ENCODE results near the gene CEMP1.
A peak's percentile ranks its signal among the peaks of the same experiment; 100 is the strongest.
"Not testable (repeated sequence)": the region's sequence is repeated elsewhere in the genome, so short reads cannot be mapped to it uniquely, and the experiment has no call there.

The CEMP1 gene, protein sequence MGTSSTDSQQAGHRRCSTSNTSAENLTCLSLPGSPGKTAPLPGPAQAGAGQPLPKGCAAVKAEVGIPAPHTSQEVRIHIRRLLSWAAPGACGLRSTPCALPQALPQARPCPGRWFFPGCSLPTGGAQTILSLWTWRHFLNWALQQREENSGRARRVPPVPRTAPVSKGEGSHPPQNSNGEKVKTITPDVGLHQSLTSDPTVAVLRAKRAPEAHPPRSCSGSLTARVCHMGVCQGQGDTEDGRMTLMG

DNA sequence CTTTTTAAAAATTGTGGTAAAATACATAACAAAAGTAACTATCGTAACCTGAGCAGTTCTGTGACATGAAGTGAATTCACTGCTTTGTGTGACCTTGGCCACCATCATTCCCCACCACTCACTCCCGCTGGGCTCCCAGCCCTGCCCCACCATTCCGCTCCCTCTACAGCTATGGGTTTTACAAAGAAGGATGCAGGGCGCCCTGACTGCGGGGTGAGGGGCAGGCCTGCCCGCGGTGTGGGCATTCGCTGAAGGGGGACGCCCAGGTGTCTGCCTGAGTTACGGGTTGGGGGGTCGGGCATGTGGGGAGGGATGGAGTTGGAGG lies at the start of gene CEMP1:
Gene CEMP1, minus strand, starts transcription at position 38 of the 325 bp plus-strand sequence. CDS start 335 bp downstream, outside the sequence.
- no peak for DNase-seq (ENCODE audit: low read depth)

DNA sequence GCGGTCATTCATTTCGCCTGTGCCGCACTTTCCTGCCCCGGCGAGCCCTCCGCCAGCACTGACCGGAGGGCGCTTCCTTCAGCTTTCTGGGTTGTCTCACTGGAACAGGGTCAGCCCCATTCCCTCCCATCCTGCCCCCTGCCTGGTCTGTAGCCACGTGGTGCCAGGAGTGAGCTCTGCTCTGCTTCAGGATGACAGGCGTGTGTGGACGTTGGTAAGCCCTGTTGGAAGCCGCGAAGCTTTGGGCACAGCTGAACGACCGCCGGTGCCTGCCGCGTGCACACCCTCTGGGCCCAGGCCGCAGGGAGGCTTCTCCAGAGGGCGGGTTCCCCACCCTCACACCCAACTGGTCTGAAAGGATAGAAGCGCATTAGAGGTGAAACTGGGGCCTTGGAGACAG lies 49.6 kb upstream of the CEMP1 start:
- DNase-seq (ENCODE audit: low read depth): not testable (repeated sequence)

DNA sequence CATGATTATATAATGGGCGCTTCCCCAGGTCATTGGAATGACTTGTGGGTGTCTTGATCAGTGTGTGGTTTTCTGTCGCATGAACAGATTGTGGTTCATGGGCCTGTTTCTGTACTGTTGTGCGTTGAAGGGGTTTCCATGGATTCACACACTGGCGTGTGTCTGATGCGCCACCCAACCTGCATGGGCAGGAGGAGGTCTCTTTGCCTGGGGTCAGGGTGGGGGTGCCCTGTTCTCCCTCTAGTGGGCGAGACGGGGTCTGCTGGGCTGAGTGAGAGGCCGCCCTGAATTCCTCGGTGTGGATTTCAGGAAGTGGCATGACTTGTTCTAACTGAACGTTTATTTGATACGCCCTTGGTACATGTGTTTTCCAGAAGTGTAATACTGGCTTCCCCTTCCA lies 48.9 kb upstream of the CEMP1 start:
- not testable (repeated sequence) for DNase-seq (ENCODE audit: low read depth)

DNA sequence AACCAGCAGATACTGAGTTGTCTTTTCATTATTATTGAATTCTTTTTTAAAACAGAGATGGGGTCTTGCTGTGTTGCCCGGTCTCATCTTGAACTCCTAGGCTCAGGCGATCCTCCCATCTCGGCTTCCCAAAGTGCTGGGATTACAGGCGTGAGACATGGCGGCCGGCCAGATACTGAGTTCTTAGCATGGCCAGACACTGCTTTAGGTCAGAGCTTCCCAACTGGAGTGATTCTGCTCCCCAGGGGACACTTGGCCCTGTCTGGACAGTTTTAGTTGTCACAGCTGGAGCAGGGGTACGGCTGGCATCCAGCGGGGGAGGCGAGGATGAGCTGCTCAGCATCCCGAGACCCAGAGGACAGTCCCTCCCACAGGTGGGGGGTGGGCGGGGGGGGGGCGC lies 47.7 kb upstream of the CEMP1 start:
- DNase-seq (ENCODE audit: low read depth): not testable (repeated sequence)

DNA sequence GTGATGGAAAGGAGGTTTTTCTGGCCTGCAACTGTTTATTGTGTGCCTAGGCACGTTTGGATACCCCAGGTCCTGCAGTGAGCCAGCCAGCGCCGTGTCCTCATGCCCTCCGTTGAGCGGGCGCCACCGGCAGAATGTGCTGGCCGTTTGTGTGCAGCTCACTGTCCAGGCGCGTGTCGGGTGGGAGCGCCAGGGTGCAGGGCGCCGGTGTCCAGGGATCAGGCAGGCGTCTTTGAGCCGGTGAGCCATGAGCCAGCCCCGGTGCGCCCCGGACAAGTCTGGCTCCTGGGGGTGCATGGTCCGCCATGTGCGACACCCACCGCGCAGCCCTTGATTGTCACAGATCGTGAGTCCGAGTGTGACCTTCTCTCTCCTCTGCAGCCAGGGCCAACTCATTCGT lies 45.8 kb upstream of the CEMP1 start:
- not testable (repeated sequence) for DNase-seq (ENCODE audit: low read depth)

DNA sequence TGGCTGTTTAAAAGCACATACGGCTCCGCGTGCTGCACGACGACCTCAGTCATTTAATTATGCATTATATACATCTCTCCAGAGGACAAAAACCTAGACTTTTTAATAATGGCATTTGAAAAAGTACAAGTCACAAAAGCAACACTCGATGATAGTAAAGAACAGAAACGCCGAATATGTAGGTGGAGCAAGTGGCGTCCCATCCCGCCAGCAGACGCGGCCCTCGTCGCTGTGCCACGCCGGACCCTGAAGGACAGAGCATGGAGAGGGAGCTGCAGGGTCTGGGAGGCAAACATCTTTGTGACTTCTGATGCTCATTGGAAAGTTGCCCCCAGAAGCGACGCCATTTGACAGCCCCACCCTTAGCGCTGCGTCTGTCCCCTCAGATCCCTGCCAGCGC lies 44.6 kb upstream of the CEMP1 start:
- not testable (repeated sequence) for DNase-seq (ENCODE audit: low read depth)

DNA sequence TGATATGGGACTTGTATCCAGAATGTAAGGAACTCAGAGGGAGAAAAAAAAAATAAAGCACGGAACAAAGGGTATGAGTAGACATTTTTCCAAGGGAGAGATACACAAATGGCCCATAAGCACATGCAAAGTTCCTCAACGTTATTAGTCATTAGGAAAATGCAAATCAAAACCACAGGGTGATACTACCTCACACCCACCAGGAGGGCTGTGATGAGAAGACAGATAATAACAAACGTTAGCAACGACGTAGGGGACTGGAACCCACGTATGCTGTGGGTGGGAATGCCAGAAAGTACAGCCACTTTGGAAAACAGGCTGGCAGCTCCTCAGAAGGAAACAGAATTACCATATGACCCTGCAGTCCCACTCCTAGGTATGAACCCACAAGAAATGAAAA lies 41.5 kb upstream of the CEMP1 start:
- DNase-seq (ENCODE audit: low read depth): not testable (repeated sequence)

DNA sequence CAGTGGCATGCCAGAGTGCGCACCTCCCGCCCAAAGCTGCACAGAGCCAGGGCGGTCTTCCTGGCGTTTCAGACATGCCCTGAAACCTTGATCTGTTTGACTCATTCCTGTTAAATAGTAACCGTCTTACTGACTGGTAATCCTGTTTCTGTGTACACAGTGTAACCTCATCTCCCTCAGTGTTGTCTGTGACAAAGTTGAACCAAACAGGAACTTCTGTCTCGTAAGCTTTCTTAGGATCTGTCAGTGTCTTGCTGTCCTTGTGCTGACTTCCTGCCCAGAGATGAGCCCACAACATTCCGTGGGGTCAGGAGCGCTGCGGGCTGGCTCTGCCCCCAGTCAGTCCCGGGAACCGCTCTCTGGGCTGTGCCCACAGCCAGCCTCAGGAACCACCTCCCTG lies 37.4 kb upstream of the CEMP1 start:
- DNase-seq (ENCODE audit: low read depth): not testable (repeated sequence)

DNA sequence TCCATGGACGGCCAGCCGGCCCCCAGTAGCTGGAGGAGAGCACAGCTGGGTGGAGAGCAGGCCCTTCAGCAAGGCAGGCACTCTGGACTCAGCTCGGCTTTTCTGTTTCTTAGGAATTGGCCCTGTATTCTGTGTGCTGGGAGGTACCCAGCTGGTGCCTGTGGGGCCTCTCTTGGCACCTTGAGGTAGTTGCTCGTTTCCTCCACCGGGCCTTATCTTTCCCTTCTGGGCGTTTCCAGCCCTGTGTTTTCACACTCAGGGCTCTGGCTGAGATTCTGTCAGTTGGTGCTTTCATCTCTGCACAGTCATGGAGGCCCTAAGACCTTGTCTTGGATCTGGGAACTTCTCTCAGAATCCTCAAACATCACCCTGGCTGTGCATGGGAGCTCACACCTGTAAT lies 36.3 kb upstream of the CEMP1 start:
- not testable (repeated sequence) for DNase-seq (ENCODE audit: low read depth)

DNA sequence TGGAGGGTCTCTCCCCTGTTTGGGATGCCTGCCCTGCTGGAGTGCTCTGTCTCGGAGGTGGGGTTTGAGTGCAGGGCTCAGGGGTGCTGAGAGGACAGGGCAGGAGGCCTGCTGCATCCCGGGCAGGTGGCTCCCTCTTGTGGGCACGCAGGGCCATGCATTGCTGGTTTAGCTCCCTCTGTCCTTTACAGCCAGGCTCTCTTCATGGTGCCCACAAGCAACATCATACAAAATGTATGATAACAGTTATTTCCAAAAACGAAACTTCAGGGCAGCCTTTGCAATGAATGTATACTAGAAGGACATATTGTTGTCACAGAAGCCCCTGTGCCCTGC lies 29.6 kb upstream of the CEMP1 start:
- peak; percentile 26 for DNase-seq (ENCODE audit: low read depth)

DNA sequence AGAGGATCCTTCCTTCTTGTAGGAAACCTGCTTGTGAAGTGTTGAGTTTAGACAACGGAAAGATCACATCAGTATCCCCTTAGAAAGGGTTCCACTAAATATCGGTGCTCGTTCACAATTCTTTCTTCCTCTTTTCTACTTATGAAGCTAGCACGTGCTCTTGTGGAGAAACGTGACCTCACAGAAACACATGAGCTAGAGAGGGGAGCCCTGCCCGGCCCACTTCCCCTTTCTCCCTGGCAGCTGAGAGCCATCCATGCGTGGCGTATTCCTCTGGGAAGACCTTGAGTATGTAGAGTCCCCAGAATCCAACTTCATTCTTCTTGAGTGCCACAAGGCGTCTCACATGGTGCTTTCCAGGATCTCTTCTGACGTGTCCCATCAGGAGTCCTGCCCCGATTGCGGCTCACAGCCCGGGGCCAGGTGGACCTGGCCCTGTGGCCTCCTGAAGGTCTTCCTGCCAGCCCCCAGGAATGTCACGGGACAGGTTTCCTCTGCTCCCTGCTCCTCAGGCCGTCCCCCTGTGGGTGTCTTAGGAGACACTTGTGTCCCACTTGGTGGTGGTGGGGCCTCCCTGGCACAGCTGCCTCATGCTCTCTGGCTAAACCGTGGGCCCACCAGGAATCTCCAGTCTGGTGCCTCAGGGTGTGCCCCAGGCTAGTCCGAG lies 29.1 kb upstream of the CEMP1 start:
- DNase-seq (ENCODE audit: low read depth): not testable (repeated sequence)

DNA sequence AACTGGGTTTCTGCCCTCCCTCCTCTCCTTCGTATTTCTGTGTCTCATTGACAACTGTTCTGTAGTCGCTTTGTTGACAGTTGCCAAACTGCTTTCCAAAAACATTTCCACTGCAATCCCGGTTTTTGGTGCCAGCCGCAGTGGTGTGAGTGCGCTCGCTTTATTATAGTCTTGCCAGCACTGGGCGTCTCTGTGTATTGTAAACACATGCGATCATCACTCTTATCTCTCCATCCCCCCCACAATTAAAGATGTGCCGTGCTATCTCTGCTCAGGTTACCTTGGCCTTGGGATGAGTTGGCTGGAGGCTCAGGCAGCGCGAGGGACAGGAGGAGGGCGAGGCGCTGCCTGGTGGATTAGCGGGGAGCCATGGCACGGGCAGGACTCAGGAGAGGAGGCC lies 25.9 kb upstream of the CEMP1 start:
- DNase-seq (ENCODE audit: low read depth): not testable (repeated sequence)

DNA sequence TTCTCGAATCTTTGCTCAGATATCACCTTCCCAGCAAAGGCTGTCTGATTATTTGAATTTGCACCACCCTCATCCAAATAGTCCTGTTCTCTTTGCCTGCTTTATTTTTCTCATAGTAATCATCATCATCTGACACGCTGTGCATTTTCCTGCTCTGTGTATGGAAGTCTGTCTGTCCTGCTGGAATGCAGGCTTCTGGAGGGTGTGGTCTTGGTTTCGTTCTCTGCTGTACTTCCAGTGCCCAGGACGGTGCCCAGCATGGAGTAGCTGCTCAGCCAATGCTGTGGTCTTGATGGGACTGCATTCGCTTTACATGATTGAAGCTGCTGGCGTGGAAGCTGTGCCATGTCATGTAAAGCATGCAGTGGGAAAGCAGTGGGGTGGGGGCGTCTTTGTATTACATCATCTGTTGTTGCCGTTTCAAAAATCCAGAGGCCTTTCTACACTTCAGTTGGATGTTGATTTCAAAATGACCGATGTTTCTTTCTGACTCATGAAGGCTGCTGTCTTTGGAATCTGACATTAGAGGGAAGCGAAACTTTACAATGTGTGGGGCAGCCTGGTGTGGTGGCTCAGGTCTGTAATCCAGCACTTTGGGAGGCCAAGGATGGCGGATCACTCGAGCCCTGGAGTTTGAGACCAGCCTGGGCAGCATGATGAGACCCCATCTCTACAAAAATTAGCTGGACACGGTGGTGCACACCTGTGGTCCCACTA lies 23.7 kb upstream of the CEMP1 start:
- not testable (repeated sequence) for DNase-seq (ENCODE audit: low read depth)

DNA sequence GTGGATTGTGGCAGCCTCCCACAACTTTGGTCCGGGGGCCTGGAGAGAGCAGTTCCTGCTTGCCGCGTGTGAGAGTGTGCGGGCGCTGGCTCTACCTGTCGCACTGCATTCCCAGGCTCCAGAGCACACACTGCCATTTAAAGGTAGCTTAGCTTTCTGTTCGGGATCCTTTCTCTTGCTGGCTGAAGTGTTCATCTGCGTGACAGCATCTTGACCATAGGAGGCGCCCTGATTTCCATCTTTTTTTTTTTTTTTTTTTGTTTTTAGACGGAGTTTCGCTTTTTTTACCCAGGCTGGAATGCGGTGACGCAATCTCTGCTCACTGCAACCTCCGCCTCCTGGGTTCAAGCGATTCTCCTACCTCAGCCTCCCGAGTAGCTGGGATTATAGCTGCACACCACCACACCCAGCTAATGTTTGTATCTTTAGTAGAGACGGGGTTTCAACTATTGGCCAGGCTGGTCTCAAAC lies 20.2 kb upstream of the CEMP1 start:
- not testable (repeated sequence) for DNase-seq (ENCODE audit: low read depth)

DNA sequence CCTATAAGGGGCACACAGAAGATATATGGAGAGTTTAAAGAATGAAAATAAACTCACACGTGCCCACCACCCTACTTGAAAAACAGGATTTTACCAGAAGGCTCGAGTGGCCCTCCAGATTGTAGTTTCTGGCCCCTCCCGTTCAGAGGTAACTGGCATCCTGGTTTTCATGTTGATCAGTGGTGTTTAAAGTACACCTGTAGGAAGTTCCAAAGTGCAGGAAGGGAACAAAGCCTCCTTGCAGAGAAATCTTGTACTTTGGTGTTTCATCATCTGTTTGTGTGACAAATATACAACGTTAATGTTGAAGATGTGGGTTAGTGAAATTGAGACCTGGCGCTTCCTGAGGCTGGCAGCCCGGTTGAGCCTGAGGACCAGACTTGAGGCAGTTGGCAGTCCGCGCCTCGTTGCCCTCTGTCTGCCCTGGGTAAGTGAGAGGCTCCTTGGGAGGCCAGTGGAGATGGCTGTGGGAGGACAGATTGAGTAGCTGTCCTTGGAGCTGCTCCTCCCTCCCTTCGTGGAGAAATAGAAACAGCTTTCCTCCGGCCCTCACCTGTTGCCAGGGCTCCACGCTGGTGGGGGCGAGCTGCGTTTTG lies 19.2 kb upstream of the CEMP1 start:
- DNase-seq (ENCODE audit: low read depth): not testable (repeated sequence)

DNA sequence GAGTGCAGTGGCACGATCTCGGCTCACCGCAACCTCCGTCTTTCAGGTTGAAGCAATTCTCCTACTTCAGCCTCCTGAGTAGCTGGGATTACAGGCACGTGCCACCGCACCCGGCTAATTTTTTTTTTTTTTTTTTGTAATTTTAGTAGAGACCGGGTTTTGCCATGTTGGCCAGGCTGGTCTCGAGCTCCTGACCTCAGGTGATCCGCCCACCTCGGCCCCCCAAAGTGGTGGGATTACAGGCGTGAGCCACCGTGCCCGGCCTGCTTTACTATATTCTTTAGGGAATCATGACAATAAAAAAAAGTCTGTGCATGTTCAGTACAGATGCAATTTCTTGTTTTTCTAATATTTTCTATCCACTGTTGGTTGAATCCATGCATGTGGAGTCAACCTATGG lies 12.6 kb upstream of the CEMP1 start:
- DNase-seq (ENCODE audit: low read depth): not testable (repeated sequence)

DNA sequence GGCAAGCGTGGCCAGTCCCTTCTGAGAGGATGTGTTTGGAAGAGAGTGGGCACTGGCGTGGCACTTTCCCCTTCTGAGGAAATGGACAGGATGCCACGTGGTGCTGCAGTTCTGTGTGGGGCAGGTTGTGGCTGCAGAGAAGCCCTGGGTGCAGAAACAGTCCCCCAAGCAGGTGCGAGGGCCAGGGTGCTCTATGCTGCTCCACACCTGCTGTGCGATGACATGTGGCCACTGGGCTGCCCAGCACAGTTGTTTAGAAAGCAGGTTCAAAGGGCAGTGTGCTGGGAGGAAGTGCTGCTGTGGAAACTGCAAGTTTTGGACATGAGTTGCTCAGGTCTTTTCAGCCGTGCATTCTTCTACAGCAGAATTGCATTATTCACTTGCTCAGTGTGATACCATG lies 10.2 kb upstream of the CEMP1 start:
- not testable (repeated sequence) for DNase-seq (ENCODE audit: low read depth)

DNA sequence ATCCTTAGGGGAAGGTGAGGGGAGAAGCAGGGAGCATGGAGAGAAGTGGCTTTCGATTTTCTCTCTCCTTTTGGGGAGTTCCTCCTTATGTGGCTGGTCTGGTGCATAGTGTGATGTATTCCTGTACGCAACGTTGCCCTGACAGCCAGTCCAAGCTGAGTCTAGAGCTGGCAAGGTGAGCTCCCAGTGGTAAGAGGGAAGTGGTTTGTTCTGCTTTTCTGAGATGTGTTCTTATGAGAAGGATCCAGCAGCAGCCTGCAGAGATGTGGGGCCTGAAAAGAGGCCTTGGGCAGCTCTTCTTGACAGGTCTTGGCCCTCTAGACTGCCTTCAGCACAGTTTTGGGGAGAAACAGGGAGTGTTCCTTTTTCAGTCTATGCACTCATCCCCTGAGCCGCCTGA lies 9.7 kb upstream of the CEMP1 start:
- DNase-seq (ENCODE audit: low read depth): not testable (repeated sequence)

DNA sequence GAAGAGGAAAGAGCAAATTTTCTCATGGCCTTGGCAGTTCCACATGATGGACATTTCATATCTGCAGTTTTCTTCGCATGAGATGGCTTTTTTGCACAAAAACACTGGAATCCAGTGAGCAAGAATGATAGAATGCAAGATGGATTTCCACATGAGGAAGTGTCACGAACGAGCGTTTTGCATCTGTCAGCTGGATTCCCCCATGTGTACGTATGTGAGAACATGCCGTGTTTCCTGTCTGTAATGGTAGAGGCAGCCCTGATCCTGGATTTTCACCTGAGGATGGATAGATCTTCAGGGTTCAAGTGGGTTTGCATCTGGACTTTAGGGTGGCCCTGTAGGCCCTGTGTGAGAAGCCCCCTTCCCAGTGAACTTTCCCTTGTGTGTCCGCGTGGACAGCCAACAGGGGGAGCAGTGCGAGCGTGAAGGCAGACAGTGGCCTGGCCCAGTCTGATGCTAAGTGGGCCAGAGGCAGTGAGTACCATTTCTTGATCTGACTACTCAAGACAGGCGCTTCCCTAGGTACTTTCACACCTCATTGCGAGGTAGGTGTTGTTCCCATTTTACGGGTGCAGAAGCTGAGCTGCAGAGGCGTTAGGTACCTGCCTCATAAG lies 8.7 kb upstream of the CEMP1 start:
- DNase-seq (ENCODE audit: low read depth): not testable (repeated sequence)

DNA sequence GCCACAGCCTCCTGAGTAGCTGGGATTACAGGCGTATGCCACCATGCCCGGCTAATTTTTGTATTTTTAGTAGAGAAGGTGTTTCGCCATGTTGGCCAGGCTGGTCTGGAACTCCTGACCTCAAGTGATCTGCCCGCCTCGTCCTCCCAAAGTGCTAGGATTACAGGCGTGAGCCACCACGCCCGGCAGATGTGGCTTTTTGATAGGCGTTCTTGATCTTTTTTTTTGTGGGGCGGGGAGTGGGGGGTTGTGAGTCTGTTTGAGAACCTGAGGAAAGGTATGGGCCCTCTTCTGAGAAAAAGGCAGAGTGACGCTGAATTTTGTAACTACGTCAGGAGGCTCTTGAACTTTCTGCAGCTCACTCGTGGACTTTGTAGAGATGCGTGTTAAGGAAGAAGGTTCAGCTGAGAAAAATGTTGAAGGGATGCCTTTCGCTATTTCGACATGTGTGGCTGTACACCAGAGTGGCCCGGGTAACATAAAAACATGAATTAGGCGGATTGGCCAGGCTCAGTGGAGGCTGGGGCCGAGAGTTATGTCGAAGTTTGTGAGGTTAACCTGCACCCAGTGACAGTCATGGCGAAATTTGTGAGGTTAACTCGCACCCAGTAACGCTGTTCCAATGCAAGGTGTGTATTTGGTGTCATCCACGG lies 8.1 kb upstream of the CEMP1 start:
- DNase-seq (ENCODE audit: low read depth): not testable (repeated sequence)

DNA sequence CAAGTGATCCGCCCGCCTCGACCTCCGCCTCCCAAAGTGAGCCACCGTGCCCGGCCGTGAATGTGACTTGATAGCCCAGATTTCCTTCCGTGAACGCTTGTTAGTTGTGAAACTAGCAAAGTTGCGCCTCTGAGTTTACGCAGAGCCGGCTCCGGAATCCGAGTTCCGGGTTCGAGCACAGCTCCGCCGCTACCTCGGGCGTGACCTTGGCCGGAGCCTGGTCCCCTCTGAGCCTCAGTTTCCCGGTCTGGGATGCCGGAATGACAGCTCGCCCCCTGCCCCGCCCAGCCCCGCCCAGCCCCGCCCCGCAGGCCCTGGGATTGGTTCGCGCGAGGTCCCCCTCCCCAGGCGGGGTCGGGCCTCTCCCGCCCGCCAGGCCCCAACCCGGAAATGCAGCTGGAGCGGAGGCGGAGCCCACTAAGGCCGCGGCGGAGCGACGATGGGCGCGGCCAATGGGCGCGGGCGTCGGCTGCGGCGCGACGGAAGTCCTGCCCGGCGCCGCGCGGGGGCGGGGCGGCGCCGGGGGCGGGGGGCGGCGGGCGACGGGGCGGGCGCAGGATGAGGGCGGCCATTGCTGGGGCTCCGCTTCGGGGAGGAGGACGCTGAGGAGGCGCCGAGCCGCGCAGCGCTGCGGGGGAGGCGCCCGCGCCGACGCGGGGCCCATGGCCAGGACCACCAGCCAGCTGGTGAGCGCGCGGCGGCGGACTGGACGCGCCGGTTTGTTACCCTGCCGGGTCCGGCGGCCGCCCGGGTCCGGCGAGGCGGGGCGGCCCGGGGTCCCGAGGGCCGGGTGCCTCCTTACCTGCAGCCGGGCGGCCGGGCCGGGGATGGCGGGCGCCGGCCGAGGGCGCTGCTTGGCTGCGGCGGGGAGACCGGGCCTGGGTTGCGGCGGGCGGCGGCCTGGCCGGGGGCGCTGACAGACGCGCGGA lies 6.5 kb upstream of the CEMP1 start, which contains the start of gene PDPK1:
Gene PDPK1, plus strand, starts transcription at position 571 of the 929 bp plus-strand sequence. Its CDS starts 92 bp downstream, at position 663.
- DNase-seq (ENCODE audit: low read depth): peak; percentile 74
